Natural killer cell treated with Interleukin-12 subunit alpha and Interleukin-12 subunit beta and Interleukin-15 and Interleukin-18, amount 100 ng/mL, for 72 hours (primary cell): ENCODE measurements around the gene VRTN. TPM values are rescaled to one million over a fixed set of nuclear protein-coding genes. Genes with fewer than 3 reads are reported as not detected.
A peak's percentile ranks its signal among the peaks of the same experiment; 100 is the strongest.

Experiments used
- ATAC-seq, 2 donors: fragments of 150-1000 bp; cut with Tn5 transposase in 1 of 2; sonication (Bioruptor Pico), chemical (Tn5 transposase) in 1 of 2; 2 replicates each; pipeline ENCODE4 v1.10.0; 2021
- DNase-seq: peaks from one replicate; pipeline ENCODE4 v3.0.0; 2022; ENCODE audit warnings: low spot score
- H3K27ac Mint-ChIP-seq, 2 donors: 1 replicate in 1 of 2; 2 replicates in 1 of 2; pipeline ENCODE4 v1.8.0; 2022; ENCODE audit warnings: mixed read lengths in 2 of 2, mild to moderate bottlenecking in 1 of 2, moderate library complexity in 1 of 2
- H3K27me3 Mint-ChIP-seq, 2 donors: 1 replicate in 1 of 2; 2 replicates in 1 of 2; pipeline ENCODE4 v1.8.0; 2022; ENCODE audit warnings: mixed read lengths in 2 of 2
- H3K36me3 Mint-ChIP-seq: one replicate; pipeline ENCODE4 v1.8.0; 2022; ENCODE audit warnings: mixed read lengths
- H3K4me1 Mint-ChIP-seq, 2 donors: 1 replicate in 1 of 2; 2 replicates in 1 of 2; pipeline ENCODE4 v1.8.0; 2022; ENCODE audit warnings: low read depth in 2 of 2, mixed read lengths in 2 of 2, mild to moderate bottlenecking in 1 of 2
- H3K4me3 Mint-ChIP-seq: one replicate; pipeline ENCODE4 v1.8.0; 2022; ENCODE audit warnings: mixed read lengths
- H3K9me3 Mint-ChIP-seq: 2 replicates; pipeline ENCODE4 v1.8.0; 2022; ENCODE audit warnings: mixed read lengths
- total RNA-seq, 2 donors: library from RNA; stranded (reverse); gene quantifications; one replicate each; pipeline ENCODE4 v1.2.3, GENCODE V29; 2022

VRTN gene
- total RNA-seq, 2 donors from 2014 or later = not detected

DNA sequence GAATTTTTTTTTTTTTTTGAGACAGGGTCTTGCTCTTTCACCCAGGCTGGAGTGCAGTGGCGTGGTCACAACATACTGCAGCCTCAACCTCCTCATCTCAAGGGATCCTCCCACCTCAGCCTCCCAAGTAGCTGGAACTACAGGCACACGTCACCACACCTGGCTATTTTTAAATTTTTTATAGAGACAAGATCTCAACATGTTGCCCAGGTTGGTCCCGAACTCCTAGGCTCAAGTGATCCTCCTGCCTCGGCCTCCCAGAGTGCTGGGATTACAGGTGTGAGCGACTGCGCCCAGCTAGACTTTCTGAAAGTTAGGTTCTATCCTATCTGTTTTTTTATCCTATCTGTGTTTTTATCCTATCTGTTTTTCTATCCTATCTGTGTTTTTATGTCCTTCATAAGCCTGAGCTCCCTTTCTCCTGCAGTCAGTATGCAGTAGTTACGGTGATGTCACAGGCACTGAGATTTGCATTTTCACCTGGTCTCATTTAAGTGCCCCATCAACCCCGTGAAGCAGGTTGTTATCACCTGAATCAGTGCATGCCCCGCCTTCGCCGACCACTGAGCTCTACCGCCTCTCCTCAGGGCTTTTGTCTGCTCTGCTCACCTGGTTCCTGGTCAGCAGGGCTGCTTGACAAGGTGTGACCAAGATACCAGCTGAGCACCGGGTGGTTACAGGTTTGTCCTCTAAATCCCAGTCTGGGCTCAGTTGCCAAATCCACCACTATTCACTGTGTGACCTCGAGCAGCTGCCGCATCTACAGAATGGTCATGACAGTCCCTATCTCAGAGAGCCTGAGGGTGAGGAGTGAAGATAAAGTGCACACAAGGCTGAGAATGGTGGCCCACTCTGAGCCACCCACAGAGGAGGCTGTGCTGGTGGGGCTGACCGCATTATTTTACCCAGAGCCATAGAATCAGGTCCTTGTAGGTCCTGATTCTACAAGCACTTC, 44.6 kb downstream of the VRTN start:
- no peaks in the 10 kb centered on the region for H3K9me3 Mint-ChIP-seq
- no peaks in the 10 kb centered on the region for H3K36me3 Mint-ChIP-seq
- no peak overlapping the region for H3K27ac Mint-ChIP-seq
- H3K4me3 Mint-ChIP-seq = no peak overlapping the region
- DNase-seq (no peak), ATAC-seq (no peak)
- H3K27me3 Mint-ChIP-seq = peaks cover 7 to 19% of the 10 kb centered on the region in 2 donors
- no peaks in the 10 kb centered on the region for H3K4me1 Mint-ChIP-seq

DNA sequence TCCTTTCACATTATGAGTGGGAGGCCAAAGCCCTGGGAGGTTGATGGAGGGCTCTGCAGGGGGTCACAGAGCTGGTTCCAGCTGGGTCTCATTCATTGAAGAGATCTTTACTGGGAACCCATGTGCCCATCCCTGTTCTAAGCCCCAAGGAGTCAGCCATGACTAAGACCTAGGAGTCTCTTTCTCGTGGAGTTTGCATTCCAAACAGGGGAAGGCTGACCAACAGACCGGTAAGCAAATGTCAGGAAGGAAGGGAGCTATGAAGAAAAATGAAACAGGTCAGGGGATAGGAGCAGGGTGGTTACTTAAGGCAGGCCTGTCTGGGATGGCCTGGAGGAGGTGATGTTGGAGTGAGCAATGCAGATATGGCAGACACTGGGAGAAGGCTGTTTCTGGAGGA, 46.3 kb downstream of the VRTN start:
- no peak overlapping the region for H3K27ac Mint-ChIP-seq
- H3K36me3 Mint-ChIP-seq = no peaks in the 10 kb centered on the region
- no peaks in the 10 kb centered on the region for H3K9me3 Mint-ChIP-seq
- H3K27me3 Mint-ChIP-seq = peaks cover 7 to 19% of the 10 kb centered on the region in 2 donors
- no peaks in the 10 kb centered on the region for H3K4me1 Mint-ChIP-seq
- ATAC-seq = no peak
- no peak overlapping the region for H3K4me3 Mint-ChIP-seq
- no peak for DNase-seq

DNA sequence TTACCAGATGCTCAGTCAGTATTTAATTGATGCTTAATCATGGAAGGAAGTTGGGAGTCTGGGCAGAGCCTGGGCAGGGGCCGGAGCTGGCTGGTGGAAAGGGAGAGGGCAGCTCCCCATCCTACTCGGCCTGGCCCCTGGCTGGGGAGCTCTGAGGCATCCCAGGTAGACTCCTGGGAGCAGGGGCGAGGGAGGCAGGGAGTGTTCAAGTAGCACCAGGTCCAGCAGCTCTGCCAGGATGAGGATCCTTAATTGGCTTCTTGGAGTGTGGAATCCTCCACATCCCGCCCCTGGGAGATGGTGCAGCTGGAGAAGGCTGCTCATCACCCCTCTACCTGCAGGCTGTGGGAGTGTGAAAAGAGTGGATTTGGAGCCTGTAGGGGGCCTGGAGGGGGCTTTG, 46.8 kb downstream of the VRTN start:
- H3K9me3 Mint-ChIP-seq = no peaks in the 10 kb centered on the region
- peaks cover 7 to 19% of the 10 kb centered on the region in 2 donors for H3K27me3 Mint-ChIP-seq
- H3K4me3 Mint-ChIP-seq = no peak overlapping the region
- peaks cover 0 to 2% of the 10 kb centered on the region in 2 donors for H3K4me1 Mint-ChIP-seq
- no peak overlapping the region for H3K27ac Mint-ChIP-seq
- no peaks in the 10 kb centered on the region for H3K36me3 Mint-ChIP-seq
- DNase-seq = no peak
- no peak for ATAC-seq

DNA sequence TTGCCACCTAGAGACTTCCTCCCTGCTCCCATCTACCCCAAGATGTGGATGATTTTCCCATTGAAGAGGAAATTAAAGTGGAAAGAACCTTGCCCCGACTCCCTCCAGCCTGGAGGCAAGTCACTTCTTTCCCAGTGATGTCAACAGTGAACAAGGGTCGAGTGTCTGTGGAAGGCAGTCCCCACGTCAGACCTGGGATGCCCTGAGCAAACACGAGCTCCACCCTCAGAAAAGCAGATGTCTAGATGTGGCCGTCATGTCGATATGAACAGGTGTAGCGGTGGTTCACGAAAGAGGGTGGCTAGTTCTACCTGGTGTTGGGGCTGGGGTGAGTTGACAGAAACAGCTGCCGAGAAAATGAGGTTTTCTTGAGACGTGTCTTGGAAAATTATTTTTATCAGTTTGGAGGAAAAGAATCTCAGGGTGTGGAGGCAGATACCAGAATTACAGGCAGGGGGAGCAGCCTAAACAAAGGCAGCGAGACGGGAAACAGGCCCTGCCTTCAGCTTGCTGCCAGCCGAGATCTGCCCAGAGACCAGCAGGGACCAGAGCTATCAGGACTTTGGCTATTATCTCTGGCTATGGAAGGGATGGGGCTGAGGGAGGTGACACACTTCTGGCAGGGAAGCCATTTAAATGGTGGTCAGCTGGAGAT, 51.9 kb downstream of the VRTN start:
- ATAC-seq = no peak
- peaks cover 0 to 18% of the 10 kb centered on the region in 2 donors for H3K27me3 Mint-ChIP-seq
- no peak for DNase-seq
- peak overlapping the region; percentile 32 for H3K4me3 Mint-ChIP-seq
- no peaks in the 10 kb centered on the region for H3K36me3 Mint-ChIP-seq
- H3K4me1 Mint-ChIP-seq = peaks cover 9 to 23% of the 10 kb centered on the region in 2 donors
- peak overlapping the region in 1 of 2 donors; percentile 79 for H3K27ac Mint-ChIP-seq
- H3K9me3 Mint-ChIP-seq = no peaks in the 10 kb centered on the region

DNA sequence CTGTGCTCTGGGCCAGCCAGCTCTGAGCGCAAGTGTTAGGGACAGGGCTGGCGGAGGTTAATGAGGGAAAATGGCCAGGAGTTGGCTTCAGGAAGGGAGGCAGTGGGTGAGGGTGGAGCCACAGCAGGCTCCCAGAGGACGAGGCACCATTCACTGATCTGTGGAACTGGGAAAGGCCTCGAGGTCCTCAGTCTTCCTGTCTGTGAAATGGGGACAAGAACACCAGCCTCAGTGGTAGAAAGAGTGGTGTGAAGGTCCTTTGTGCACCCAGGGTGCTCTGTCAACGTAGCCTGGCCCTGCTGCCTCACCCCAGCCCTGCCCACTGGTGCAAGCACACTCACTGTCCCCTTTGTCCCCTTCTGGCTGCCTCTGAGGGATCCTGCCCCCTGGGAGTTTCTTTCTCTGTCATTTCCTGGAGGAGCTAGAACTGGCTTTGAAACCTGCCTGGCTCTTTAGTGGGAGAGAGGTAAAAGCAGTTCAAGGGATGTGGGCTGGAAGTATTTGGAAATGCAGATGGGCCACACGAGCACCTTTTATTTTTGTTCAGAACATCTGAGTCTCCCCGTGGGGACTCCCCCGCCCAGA, 52.7 kb downstream of the VRTN start:
- Mint-ChIP-seq H3K27me3 (peaks cover 0 to 17% of the 10 kb centered on the region in 2 donors), H3K4me1 (peaks cover 9 to 23% of the 10 kb centered on the region in 2 donors), H3K36me3 (no peaks in the 10 kb centered on the region), H3K27ac (peak overlapping the region; percentile 67 to 79), H3K9me3 (no peaks in the 10 kb centered on the region), H3K4me3 (peak overlapping the region; percentile 72)
- DNase-seq (no peak), ATAC-seq (peak in 1 of 2 donors; percentile 16)

DNA sequence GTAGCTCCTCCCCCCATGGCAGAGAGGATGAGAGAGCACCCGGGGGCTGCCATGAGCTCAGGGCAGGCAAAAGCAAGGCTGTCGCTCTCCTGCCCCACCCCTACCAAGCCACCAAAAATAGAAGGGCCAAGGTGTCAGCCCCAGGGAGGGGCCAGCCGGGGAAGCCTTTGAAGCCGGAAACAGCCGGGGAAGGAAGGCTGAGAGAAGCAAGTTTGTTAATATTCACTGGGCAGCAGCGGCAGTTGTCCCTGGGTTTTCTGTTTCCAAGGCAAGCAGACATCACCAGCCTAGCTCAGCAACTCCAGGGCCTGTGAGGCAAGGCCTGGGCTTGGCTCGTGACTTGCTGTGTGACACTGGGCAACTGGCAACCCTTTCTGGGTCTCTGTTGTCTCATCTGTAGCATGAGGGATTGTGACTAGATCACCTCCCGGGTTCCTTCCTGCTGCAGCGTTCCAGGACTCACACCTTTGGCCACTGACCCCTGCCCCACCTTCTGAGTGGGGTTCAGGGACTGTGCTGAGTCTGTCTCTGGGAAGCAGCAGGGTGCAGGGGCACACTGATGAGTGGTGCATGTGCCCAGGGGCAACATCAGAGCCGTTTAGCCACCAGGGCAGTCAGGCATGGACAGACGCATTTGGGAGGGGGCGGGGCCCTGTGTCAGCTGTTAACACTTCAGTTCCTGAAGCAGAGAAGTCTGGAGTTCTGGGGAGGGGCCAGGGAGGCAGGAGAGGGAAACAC, 53.4 kb downstream of the VRTN start:
- H3K36me3 Mint-ChIP-seq = no peaks in the 10 kb centered on the region
- H3K4me3 Mint-ChIP-seq = peak overlapping the region; percentile 72
- peak overlapping the region; percentile 67 to 79 for H3K27ac Mint-ChIP-seq
- no peaks in the 10 kb centered on the region for H3K9me3 Mint-ChIP-seq
- H3K27me3 Mint-ChIP-seq = peaks cover 0 to 14% of the 10 kb centered on the region in 2 donors
- ATAC-seq (peak; percentile 88 to 89), DNase-seq (peak; percentile 68)
- peaks cover 9 to 23% of the 10 kb centered on the region in 2 donors for H3K4me1 Mint-ChIP-seq

DNA sequence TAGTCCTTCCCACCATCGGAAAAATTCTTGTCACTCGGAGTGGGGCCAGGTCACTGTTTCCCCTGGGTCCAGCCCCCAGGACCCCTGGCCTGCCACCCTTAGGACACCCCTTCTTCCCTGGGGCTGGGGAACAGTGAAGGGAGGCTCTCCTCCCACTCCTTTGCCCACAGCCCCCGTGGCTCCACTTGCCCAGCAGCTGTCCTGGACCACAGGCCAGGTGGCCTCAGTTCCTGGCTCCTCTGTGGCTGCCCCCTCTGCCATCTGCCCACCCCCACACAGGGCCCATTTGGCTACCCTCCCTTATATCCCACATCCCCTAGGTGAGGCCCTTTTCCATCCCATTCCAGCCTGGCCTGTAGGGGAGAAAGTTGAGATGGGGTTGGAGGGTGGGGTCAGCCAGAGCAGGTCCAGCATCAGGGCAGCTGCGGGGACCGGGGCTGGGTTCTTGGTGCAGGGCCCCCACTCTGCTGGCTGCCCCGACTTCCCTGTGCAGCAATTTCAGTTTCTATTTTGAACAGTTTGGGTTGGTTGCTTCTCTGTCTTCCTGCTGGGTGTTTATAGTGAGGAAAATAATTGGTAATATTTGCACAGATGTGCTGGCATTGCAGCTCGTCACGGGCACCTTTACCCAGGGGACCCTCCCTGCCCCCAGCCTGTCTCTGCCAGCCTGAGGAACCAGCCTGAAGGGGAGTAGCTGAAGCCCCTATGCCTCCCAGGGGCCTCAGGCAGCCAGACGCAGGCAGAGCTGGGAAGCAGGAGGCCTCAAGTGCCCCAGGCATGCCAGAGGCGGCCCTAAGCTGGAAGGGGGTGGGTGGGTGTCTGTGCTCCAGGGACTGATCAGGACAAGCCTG, 54.4 kb downstream of the VRTN start:
- Mint-ChIP-seq H3K27ac (peak overlapping the region in 1 of 2 donors; percentile 67), H3K27me3 (peaks cover 0 to 10% of the 10 kb centered on the region in 2 donors), H3K4me1 (peaks cover 9 to 23% of the 10 kb centered on the region in 2 donors), H3K4me3 (peak overlapping the region; percentile 41), H3K9me3 (no peaks in the 10 kb centered on the region), H3K36me3 (no peaks in the 10 kb centered on the region)
- ATAC-seq (no peak), DNase-seq (no peak)

DNA sequence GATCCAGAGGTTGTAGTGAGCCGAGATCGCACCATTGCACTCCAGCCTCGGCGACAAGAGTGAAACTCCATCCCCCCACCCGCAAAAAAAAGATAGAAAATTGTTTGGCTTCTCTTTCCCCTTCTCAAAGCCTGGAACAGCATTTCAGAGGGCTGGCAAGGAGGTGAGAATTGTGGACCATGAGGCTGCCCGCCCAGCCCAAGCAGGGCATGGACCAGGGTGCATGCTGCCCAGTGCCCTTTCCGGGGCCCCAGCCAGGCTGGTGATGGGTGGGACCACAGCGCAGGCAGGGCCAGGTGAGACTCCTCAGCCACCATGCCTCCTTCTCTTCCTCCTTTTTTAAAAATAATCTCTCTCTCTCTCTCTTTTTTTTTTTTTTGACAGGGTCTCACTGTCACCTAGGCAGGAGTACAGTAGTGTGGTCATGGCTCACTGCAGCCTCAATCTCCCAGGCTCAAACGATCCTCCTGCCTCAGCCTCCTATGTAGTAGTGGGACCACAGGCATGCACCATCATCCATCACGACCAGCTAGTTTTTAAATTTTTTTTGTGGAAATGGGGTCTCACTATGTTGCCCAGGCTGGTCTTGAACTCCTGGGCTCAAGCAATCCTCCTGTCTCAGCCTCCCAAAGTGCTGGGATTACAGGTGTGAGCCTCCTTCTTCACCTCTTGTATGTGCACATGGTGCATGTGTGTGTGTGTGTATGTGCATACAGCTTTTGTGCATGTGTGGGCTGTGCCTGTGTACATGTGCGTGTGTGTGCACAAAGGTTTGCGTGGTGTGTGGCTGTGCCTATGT, 55.5 kb downstream of the VRTN start:
- ATAC-seq (no peak), DNase-seq (no peak)
- Mint-ChIP-seq H3K36me3 (no peaks in the 10 kb centered on the region), H3K4me1 (peaks cover 9 to 23% of the 10 kb centered on the region in 2 donors), H3K27me3 (peaks cover 0 to 7% of the 10 kb centered on the region in 2 donors), H3K9me3 (no peaks in the 10 kb centered on the region), H3K27ac (no peak overlapping the region), H3K4me3 (no peak overlapping the region)

DNA sequence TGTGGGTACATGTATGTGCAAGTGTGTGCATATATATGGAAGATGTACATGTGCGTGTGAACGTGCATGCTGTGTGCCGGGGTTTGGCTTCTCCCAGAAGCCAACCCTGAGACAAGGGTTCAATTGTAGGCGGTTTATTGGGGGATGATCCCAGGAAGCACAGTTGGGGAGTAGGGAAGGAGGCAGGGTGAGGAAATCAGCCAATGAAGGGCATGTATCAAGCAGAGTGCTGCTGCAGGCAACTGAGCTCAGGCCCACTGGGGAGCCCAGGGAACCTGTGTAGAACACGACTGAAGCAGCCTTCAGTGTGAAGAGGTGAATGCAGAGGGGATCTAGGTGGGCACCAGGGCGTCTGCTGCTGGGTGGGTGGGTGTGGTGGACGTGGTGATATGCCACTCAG, 56.2 kb downstream of the VRTN start:
- H3K4me1 Mint-ChIP-seq = peaks cover 9 to 23% of the 10 kb centered on the region in 2 donors
- DNase-seq (no peak), ATAC-seq (no peak)
- no peak overlapping the region for H3K27ac Mint-ChIP-seq
- peaks cover 0 to 7% of the 10 kb centered on the region in 2 donors for H3K27me3 Mint-ChIP-seq
- no peak overlapping the region for H3K4me3 Mint-ChIP-seq
- H3K9me3 Mint-ChIP-seq = no peaks in the 10 kb centered on the region
- H3K36me3 Mint-ChIP-seq = no peaks in the 10 kb centered on the region

DNA sequence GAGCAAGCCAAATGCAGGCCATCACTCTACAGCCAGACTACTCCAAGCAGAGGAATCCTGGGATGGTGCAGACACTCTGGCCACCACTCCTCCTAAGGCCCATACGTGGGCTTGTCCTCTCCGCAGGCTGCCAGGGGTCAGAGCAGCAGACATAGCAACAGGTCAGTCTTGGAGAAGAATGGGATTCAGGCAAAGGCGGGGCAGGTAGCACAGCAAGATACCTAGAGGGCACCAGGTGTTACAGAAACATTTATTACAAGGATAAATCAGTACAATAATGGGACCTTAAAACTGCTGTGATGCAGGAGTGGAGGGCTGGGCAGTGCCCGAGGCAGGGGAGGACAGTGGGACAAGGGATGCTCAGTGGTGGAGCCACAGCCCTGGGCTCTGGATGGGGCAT, 57.4 kb downstream of the VRTN start:
- no peak overlapping the region for H3K27ac Mint-ChIP-seq
- H3K4me1 Mint-ChIP-seq = peaks cover 9 to 17% of the 10 kb centered on the region in 2 donors
- ATAC-seq = no peak

DNA sequence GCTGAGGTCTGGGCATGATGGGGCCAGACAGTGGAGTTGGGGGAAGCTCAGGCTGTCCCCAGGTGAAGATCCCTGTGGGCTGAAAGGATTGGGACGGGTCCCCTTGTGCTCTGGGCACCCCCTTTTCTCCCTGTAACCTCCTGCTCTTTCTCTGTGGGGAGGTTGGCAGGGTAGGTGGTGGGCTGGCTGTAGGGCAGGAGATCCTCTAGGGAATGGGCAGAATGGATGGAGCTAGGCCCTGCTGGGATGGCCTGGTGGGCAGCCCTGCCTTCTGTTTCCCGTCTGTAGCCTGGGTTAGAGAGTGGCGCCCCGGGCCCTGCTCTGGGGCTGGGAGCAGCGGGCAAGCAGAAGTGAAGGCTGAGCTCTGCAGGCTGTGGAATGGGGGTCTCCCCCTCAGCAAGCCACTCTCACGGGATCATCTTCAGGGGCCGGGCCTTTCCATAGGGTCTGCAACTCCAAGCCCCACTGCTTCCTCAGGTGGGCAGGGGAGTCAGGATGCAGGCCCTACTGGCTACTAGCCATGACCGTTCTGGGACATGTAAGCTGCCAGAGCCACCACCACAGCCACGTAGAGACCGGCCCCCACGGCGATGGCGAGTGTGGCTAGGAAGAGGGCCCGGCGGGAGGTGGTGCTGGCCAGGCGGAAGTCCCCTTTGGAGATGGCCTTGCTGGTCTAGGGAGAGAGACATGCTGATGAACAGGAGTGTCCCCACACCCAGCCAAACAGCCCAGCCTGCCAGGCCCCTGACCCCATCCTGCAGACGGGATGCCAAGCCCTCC, 58.9 kb downstream of the VRTN start:
- Mint-ChIP-seq H3K36me3 (no peaks in the 10 kb centered on the region), H3K4me1 (peaks cover 0 to 7% of the 10 kb centered on the region in 2 donors), H3K27me3 (peaks cover 0 to 2% of the 10 kb centered on the region in 2 donors), H3K4me3 (no peak overlapping the region), H3K9me3 (no peaks in the 10 kb centered on the region), H3K27ac (no peak overlapping the region)
- DNase-seq = no peak
- ATAC-seq = no peak

More for the DNA sequence above, 57.4 kb downstream of the VRTN start:
- DNase-seq = no peak
- Mint-ChIP-seq H3K4me3 (no peak overlapping the region), H3K36me3 (no peaks in the 10 kb centered on the region), H3K9me3 (no peaks in the 10 kb centered on the region), H3K27me3 (peaks cover 0 to 2% of the 10 kb centered on the region in 2 donors)
